Keratinocyte (primary cell): Measurements from ENCODE around the gene LAD1.

Experiments used
- EZH2 ChIP-seq: IDR thresholded peaks from one replicate; pipeline ENCODE4 v1.6.1; 2012; ENCODE audit warnings: inconsistent platforms, mild to moderate bottlenecking, low read length, moderate library complexity
- TF ChIP-seq, protein P1 (sequence below), 3 experiments: IDR thresholded peaks in 1 of 3; conservative IDR thresholded peaks in 1 of 3; optimal IDR thresholded peaks in 1 of 3; 2 replicates in 2 of 3; 3 replicates in 1 of 3; pipeline versions ENCODE3 to v1.5.1; 2011; ENCODE audit warnings: low read length in 3 of 3, mild to moderate bottlenecking in 3 of 3, moderate library complexity in 2 of 3, control low read depth in 1 of 3, inconsistent platforms in 1 of 3; ENCODE audit not compliant: insufficient read depth in 2 of 3; ENCODE audit errors: extremely low read depth in 1 of 3

DNA sequence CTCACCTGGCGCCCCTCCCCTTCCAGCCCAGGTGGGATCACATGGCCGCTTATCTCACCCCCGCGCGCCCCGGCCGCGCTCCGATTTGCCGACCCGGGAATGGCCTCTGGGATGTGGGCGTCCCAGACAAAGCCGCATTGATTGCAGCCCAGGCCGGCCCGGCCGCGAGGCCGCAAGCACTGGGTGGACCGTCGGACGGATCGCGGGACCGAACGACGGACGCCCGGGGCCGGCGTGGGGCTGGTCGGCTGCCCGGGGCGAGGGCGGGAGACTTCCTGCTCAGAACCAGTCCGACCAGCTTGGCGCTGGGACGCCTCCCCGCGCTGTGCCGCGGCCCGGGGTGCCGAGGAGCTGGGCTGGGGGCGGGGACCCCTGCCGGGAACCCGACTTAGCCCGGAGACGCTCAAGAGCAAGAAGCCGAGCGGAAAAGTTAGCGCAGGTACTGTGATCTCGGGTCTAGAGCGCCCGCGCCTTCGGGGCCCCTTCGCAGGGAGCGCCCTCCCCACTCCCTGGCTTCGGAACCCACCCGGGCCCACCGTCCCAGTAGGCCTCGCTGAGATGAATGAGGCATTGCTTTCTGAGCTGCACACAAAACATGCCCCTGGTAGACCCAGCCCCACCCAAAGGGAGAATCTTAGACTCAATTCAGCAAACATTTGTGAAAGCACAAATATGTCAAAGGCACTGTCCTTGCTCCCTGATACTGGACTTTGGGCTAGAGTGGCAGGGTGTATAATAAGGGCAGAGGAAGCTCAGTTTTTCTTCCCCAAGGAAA lies 415 bp upstream of the LAD1 start:
- TF ChIP-seq, protein P1, sequence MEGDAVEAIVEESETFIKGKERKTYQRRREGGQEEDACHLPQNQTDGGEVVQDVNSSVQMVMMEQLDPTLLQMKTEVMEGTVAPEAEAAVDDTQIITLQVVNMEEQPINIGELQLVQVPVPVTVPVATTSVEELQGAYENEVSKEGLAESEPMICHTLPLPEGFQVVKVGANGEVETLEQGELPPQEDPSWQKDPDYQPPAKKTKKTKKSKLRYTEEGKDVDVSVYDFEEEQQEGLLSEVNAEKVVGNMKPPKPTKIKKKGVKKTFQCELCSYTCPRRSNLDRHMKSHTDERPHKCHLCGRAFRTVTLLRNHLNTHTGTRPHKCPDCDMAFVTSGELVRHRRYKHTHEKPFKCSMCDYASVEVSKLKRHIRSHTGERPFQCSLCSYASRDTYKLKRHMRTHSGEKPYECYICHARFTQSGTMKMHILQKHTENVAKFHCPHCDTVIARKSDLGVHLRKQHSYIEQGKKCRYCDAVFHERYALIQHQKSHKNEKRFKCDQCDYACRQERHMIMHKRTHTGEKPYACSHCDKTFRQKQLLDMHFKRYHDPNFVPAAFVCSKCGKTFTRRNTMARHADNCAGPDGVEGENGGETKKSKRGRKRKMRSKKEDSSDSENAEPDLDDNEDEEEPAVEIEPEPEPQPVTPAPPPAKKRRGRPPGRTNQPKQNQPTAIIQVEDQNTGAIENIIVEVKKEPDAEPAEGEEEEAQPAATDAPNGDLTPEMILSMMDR (optimal IDR thresholded peaks at IDR 0.05 in 1 of 3, IDR thresholded peaks at IDR 0.05 in 1 of 3, conservative IDR thresholded peaks at IDR 0.05 in 1 of 3; ENCODE audit: extremely low read depth in 1 of 3, insufficient read depth in 2 of 3, low read length in 3 of 3), result no peak
- no peak for TF ChIP-seq EZH2
